ENCODE results near the gene LCTL. TPM values are rescaled to one million over a fixed set of nuclear protein-coding genes. Genes with fewer than 3 reads are reported as not detected.
A peak's percentile ranks its signal among the peaks of the same experiment; 100 is the strongest.

Gene LCTL
- total RNA-seq, 1 donor from 2014 or later = not detected

DNA sequence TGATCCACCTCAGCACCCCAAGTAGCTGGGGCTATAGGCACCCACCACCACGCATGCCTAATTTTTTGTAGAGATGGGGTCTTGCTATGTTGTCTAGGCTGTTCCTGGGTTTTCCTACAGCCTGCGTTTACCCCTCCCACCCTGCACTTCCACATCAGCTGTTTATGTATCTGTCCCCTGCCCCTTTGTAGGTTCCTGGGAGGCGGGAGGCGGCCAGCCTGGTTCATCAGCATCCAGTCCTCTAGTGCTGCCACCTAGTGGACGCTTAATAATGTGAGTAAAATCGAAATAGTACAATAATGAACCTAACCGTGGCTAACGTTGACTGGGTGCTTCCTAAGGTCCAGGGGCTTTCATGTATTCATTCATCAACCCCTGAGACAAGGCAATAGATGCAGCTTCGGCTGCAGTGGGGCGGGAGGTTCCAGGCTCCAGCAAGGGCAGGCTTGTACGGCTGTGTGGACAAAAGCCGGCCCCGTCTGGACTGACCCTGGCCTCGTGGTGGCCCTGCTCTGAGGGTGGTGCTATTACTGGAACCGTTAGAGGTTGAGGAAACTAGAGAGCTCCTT is 1.2 kb upstream of the LCTL start:
- peak; percentile 55 to 72 for DNase-seq (ENCODE audit: low read depth in 2 of 2)

DNA sequence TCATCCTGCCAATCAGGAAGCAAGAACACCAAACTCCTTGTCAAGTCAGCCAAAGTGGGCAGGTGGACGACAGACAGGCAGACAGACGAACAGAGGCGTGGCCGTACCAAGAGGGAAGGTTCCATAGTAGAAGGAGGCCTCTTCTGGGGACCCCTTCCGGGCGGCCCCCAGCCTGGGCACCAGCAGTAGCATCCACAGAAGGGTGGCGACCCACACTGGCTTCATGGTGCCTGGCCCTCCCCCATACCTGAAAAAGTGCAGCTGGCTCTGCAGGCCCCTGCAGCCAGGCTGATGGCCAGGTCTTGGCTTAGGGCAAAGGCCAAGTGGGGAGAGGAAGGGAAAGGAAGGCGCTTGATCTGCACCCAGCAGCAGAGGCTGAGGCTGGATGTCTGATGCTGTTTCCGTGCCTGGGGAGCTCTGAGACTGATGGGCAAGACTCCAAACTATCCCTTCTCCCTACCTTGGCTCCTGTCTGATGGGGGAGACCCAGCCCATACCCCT is 607 bp downstream of the LCTL start:
- DNase-seq (ENCODE audit: low read depth in 2 of 2) = no peak

DNA sequence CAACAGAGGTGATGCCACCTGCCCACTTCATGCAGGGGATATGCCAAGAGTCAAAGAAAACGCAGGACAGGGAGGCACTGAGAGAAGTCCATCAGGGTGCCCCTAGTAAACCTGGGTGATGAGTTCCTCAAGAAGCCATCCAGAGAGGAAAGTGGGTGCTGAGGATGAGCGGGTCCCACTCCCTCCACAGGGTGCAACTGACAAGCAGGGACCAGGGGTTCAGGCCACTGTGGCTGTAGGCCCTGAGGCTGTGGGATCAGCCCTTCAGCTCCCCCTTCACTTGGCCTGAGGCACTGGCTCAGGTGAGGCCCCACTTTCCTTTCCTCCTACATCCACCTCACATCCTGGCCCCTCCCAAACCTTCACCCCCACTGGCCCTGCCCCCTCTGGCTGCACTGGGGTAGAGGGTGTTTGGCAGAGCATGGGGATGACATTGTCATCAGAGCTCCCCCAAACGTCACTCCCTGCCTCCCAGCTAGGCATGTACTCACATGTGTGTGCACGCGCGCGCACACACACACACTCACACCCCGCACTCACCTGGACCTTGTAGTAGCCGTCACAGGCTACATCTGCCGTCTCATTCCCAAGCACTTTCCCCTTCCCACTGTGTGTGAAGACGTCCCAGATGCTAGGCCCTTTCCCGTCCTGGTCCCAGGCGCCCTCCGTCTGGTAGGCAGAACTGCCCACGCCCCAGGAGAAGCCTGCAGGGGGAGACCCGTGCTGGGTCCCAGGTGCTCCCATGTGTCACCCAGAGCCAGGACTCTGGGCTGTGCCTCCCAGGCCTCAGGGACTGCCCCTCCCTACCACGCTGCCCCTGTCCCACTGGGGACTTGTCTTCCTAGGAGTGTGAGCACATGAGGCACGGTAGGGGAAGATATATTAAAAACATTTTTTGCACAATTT is 1.4 kb downstream of the LCTL start:
- DNase-seq (ENCODE audit: low read depth in 2 of 2) = no peak

DNA sequence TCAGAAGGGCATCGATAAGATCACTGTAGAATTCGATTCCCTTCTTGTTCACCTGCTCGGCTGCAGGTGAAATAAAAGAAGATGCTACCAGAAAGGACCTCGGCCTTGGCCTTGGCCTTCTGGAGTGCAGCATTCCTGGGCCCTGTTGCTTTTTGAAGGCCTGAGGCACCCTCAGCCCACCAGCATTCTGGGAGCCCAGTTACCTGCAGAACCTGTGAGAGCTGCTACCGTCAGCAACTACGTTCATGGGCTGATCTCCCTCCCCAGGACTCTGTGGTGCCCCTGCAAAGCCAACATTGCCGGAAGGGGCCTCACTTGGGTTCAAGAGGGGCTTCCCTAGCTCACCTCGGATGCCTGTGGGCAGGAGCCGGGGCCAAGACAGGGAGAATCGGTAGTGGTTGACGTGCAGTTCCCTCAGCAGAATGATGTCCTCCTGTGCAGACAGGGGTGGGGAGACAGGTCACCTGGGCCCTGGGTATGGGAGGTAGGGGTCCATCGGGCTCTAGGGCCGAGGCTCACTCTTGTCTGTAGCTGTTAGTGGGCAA is 2.2 kb downstream of the LCTL start:
- DNase-seq (ENCODE audit: low read depth in 2 of 2) = no peak

DNA sequence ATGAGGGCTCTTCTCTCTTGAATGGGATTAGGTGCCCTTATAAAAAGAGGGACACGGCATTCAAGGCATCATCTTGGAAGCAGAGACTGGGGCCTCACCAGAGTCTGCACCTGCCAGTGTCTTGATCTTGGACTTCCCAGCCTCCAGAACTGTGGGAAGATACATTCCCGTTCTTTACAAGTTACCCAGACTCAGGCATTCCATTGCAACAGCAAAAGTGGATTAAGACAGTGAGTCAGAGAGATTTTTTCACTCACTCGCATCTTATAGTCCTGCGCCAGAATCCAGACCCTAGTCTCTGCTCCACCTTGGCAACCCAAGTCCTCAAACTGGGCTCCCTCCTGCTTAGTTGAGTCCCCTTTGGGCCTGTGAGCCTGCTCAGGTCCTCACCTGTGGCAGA is 2.7 kb downstream of the LCTL start:
- no peak for DNase-seq (ENCODE audit: low read depth in 2 of 2)

DNA sequence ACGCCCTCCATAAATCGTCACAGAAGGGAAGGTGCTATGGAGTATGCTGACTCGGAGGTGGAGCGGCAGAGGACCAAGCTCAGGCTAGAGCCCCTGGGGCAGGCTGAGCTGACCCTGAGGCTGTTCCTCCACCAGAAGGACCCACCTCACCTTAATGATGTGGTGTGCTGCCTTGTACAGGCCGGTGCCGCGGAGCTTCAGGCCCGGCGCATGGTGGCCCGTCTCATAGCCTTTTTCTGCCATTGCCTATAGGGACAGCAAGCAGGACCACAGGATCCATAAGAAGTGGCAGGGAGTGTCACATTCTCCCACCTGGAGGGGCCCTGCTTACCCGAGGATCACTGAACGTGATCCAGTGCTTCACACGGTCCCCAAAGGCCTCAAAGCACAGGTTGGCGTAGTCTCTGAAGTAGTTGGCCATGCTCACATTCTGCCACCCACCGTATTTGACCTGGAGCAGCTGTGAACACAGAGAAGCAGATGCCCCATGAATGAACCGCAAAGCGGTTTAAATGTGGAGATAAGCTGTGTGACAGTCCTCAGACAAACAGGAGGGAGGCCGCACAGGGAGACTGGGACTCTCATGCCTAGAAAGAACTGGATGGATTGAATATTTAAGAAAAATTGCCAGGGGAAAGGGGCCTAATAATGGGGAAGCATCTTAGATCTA is 4.8 kb downstream of the LCTL start:
- DNase-seq (ENCODE audit: low read depth in 2 of 2) = no peak

DNA sequence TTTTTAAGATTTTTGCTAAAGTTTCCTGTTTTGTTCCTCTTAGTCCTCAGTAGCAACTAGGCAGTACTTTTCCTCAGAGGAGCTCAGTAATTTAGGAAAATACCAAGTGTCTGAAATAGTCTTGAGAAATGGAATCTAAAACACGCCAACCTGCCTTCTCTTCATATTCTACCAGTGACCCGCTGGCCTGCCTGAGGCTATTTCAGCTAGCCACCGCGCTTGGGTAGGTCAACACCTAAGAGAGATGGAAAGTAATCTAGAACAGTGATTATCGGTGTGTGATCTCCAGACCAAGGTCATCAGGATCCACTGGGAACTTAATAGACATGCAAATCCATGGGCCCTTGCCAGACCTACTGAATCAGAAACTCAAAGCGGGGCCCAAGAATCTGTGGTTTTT is 7.5 kb downstream of the LCTL start:
- DNase-seq (ENCODE audit: low read depth in 2 of 2) = no peak

DNA sequence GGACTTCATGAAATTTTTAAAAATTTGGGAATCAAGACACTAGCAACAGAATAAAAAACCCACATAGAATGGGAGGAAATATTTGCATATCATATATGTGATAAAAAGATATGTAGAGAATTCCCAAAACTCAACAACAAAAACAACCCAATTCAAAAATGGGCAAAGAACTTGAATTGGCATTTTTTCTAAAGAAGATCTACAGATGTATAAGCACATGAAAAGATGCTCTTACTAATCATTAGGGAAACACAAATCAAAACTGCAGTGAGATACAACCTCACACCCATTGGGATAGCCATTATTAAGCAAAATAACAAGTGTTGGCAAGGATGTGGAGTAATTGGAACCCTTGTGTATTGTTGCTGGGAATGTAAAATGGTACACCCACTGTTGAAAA is 10.1 kb downstream of the LCTL start:
- DNase-seq (ENCODE audit: low read depth in 2 of 2) = no peak

DNA sequence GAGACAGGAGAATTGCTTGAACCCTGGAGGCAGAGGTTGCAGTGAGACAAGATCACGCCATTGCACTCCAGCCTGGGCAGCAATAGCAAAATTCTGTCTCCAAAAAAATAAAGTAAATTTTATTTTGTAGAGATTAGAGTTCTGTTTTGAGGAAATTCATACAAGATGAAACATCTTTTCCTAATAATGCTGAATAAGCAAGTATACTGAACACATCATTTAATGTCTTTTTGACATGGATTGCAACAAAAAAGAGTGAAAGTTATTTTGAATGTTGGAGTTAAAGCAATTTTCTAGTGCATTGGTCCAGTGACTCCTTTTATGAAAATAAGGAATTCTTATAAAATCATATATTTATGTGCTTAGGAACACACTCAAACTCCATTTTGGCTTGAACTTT is 20.5 kb downstream of the LCTL start:
- DNase-seq (ENCODE audit: low read depth in 2 of 2) = no peak

DNA sequence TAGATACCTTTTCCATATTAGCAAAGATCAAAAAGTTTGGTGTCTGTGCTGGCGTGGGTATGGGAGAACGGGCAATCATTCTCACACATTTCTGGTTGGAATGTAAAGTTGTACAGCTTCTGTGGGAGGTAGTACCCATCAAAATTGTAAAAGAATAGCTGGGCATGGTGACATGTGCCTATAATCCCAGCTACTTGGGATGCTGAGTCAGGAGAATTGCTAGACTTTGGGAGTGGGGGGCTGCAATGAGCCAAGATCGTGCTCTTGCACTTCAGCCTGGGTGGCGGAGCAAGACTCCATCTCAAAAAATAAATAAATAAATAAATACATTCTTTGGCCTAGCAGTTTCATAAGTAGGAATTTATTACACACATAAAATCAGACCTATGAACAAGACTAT is 22.9 kb downstream of the LCTL start:
- no peak for DNase-seq (ENCODE audit: low read depth in 2 of 2)

DNA sequence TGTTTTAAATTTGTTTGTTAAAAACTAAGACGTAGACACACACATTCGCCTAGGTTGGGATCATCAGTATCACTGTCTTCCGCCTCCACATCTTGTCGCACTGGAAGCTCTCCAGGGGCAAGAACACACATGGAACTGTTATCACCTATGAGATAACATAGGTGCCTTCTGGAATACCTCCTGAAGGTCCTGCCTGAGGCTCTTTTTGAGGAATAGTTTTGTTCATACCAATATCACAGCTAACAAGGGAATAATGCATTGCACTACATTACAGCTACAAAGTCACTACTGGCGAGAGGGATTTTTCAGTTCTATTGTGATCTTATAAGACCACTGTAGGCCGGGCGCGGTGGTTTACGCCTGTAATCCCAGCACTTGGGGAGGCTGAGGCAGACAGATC is 30.7 kb downstream of the LCTL start:
- DNase-seq (ENCODE audit: low read depth in 2 of 2) = no peak

DNA sequence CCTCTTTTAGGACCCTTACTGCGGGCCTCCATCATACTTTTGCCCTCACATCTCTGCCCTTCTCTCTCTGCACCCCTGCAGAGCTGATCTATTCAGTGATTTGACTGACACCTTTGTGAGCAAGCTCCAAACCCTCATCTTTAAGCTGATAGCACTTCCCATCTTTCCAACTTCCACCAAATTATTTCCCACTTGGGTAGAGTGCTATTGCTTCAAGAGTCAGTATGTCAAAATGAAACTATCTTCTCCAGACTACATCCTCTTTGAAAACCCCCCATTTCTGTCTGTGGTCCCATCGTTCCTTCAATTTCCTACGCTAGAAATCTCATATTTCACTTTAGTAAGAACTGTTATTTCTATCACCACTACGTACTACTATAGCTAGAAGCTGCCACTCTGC is 41.0 kb downstream of the LCTL start:
- DNase-seq (ENCODE audit: low read depth in 2 of 2) = no peak

DNA sequence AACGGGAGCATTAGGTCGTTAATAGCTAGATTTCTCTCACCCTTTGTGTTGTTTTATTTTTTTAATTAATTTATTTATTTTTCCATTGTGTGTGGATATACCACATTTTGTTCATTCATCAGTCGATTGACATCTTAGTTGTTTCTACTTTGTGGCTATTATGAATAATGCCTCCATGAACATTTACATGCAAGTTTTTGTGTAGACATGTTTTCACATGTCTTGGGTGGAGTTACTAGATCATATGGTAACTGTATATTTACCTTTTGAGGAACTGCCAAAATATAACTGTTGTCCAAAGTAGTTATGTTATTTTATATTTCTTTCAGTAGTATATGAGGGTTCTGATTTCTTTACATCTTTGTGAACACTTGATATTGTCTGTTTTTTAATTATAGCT is 41.9 kb downstream of the LCTL start:
- no peak for DNase-seq (ENCODE audit: low read depth in 2 of 2)

DNA sequence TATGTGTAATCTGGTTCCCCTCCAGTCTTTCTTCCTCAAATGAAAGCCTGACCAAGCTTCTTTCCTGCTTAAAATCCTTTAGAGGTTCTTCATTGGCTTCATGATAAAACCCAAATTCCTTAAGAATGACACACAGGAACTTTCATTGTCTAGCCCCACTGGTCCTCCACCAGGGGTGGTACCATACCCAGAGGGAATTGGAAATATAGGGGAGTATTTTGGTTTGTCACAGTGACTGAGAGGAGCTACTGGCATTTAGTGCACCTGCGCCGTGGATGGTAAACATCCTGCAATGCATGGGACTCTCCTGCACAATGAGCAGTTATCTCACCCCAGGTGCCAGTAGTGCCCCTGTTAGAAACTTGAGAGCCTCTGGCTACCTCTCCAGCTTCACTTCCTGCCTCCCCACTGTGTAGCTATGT is 49.9 kb downstream of the LCTL start:
- peak in 1 of 2 donors; percentile 17 for DNase-seq (ENCODE audit: low read depth in 2 of 2)

DNA sequence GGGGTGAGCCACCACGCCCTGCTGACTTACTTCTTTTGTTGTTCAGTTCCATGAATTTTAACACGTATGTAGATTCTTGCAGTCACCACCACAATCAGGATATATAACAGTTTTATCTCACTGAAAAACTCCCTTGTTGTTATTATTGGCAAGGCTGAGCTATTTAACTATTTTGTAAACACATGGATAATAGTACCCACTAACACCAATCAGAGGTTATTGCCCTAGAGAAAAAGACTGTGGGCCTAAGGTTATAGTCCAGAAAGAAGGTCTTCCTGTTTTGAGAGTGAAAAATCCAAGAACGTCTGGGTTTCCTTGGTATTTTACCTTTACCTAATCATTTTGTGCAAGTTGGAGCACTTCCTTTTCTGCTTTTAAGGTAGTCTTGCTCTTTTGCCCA is 51.2 kb downstream of the LCTL start:
- DNase-seq (ENCODE audit: low read depth in 2 of 2) = peak in 1 of 2 donors; percentile 63

DNA sequence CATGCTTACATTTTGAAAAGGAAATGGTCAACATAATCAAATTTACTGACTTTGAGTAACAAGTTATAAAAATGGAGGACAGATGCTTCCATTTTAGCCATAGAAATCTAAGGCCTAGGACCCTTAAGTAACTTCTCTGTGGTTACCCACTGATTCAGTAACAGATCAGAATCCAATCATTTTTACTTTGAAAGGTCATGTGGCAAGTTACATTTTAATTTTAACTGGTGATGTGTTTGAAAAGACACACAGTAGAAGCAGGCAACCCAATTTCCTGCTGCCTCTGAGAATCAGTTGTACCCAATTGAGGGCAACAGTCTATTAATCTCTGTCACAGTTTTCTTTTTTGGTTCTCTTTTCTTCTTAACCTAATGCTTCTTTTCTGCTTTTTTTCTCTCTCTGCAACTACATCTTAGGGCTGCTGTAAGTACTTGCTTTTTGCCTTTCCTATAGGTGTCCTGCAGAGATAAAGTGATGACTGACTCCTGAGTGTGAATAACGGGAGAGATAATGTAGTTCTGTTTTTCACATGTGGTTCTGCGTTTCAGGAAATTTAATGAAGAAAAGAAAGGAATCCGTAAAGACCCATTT is 57.4 kb downstream of the LCTL start:
- DNase-seq (ENCODE audit: low read depth in 2 of 2) = no peak

DNA sequence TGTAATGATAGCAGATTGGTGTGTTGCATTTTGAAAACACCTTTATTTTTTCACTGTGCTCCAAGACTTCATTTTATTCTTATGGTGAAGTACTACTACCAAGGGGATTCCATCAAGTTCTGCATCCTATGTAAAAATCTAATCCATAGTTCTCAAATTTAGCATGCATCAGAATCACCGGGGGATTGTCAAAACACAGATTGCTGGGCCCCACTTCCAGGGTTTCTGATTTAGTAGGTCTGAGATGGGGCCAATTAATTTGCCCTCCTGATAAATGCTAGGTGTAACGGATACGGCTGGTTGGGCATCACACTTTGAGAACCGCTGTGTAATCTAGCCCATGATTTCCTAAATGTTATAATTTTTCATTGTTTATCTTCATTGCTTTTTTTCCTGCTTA is 60.0 kb downstream of the LCTL start:
- no peak for DNase-seq (ENCODE audit: low read depth in 2 of 2)

DNA sequence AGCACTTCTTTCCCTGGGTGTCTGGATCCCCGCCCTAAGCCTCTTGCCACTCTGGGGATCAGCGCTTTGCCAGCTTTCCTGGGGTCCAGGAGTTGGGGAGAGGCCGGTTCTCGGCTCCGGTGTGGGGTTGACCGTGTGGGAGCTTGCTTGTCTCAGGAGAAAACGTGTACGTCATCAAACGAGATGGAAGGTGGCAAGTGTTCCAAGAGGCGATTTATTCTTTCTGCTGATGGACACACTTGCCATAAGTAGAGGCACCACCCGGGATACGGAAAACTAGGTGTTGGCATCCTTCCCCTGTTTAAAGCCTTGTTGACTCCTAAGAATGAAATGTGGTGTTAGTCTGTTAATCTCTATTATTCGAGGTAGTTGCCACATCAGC is 60.4 kb downstream of the LCTL start:
- no peak for DNase-seq (ENCODE audit: low read depth in 2 of 2)

DNA sequence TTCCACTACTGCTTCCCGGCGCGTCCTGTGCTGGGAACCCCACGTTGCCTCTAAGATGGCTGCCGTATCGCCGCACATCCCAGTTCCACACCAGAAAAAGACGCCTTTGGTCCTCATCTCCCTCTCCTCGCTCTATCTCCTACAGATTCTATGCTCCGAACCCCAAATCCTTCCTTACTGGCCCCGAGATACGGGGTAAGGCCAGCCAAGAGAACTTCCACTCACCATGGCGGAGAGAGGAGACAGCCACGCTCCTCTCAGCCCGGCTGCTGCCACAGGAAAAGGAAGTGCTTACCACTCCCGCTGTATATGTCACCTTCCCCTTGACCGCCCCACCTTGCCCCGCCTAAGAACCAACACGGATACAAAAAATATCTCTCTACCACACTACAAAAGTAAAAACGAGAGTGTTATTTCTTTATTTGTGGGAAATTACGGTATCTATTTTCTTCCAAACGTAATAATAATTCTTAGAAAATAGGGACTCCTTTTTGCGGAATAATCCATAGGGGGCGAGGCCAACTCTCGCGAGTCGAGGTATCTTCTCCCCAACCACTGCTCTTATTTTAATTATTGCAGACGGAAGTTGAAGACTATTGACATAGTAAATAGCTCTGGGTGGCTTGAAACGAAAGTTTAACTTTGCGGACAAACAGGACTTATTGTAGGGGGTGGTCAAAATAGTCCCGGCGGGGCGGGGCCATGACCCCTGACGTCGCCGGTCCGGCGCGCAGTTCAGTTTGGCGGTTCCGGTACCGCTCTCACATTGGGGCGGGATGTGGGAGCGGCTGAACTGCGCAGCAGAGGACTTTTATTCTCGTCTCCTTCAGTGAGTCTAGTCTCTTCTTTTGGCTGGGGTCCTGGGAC is 61.0 kb downstream of the LCTL start, which contains the start of the genes RPL4 and ZWILCH:
TSS of gene RPL4 (minus strand) at position 293 of the 867 bp plus-strand sequence. CDS start at position 228, 65 bp downstream.
TSS of gene ZWILCH (plus strand) at position 764 of the 867 bp plus-strand sequence. CDS start at position 777, 13 bp downstream.
- DNase-seq (ENCODE audit: low read depth in 2 of 2) = peak; percentile 86 to 87

DNA sequence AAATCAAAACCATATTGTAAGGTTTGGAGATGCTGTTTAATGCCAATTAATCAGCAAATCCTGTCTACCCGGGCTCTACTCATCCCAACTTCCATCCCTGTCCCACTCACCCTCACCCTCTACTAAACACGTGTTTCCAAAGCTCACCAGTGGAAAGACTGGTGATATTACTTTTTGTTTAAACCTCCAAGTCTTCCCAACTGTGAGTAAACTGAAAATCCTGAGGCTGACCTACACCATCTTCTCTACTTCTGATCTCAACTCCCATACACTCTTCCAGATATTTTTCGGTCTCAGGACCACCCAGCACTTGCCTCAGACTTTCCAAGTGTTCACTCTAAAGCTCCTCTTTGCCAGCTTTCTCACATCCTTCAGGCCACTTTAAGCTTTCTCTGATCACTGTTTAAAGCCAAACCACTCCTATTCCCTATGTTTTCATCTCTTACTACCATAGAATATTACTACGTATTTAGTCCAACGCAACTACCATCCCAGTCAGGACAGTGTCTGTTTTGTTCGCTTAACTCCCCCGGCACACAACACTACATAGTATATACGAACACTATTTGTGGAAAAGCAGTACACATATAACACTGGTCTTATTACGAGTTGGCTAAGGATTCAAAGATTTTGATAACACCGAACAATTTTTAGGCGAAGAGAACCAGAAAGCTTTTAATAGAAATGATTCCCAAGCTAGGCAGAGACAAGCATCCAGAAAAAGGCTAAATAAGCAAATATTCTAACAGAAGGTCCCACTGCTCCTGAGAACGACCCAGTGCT is 61.8 kb downstream of the LCTL start:
- DNase-seq (ENCODE audit: low read depth in 2 of 2) = no peak
